GM19193 (cell line): Measurements from ENCODE around the gene RSPO1.

ENCODE experiments used
- POLR2A ChIP-seq: IDR thresholded peaks from 4 replicates; pipeline ENCODE4 v1.6.1; 2011; ENCODE audit not compliant: insufficient read depth, insufficient read length; ENCODE audit errors: extremely low read depth

RSPO1 gene

GRCh38 chr1:37633938-37634243 is 801 bp downstream of the RSPO1 start:
- no peak for TF ChIP-seq POLR2A

- no peak for TF ChIP-seq POLR2A
Observed at GRCh38 chr1:37633040-37633937, 1.4 kb downstream of the RSPO1 start.

GRCh38 chr1:37631036-37631435 is 3.7 kb downstream of the RSPO1 start:
- no peak for TF ChIP-seq POLR2A

GRCh38 chr1:37630426-37631028 is 4.2 kb downstream of the RSPO1 start:
- TF ChIP-seq POLR2A: no peak

- no peak for TF ChIP-seq POLR2A
Observed at GRCh38 chr1:37629726-37630425, 4.8 kb downstream of the RSPO1 start.

- TF ChIP-seq POLR2A: no peak
Observed at GRCh38 chr1:37629008-37629407, 5.7 kb downstream of the RSPO1 start.

GRCh38 chr1:37628026-37628556 is 6.6 kb downstream of the RSPO1 start:
- no peak for TF ChIP-seq POLR2A

- TF ChIP-seq POLR2A: no peak
Observed at GRCh38 chr1:37622131-37622530, 12.6 kb downstream of the RSPO1 start.

- no peak for TF ChIP-seq POLR2A
Observed at GRCh38 chr1:37621326-37621870, 13.3 kb downstream of the RSPO1 start.

- TF ChIP-seq POLR2A: no peak
Observed at GRCh38 chr1:37620707-37621106, 14.0 kb downstream of the RSPO1 start.

- TF ChIP-seq POLR2A: no peak
Observed at GRCh38 chr1:37616330-37616729, 18.4 kb downstream of the RSPO1 start.

- no peak for TF ChIP-seq POLR2A
Observed at GRCh38 chr1:37614105-37614504, 20.6 kb downstream of the RSPO1 start.

- no peak for TF ChIP-seq POLR2A
Observed at GRCh38 chr1:37612186-37612585, 22.5 kb downstream of the RSPO1 start.

- no peak for TF ChIP-seq POLR2A
Observed at GRCh38 chr1:37609994-37610393, 24.7 kb downstream of the RSPO1 start.

GRCh38 chr1:37609002-37609401 is 25.7 kb downstream of the RSPO1 start:
- TF ChIP-seq POLR2A: no peak

- TF ChIP-seq POLR2A: no peak
Observed at GRCh38 chr1:37606481-37607263, 28.0 kb downstream of the RSPO1 start.
